Midbrain (tissue), 1 donor: ENCODE results near the gene SLC6A20.

Source experiments
- DNase-seq: peaks from one replicate; lab custom pipeline; 2025; lab: John Stamatoyannopoulos, UW

SLC6A20 gene

DNA sequence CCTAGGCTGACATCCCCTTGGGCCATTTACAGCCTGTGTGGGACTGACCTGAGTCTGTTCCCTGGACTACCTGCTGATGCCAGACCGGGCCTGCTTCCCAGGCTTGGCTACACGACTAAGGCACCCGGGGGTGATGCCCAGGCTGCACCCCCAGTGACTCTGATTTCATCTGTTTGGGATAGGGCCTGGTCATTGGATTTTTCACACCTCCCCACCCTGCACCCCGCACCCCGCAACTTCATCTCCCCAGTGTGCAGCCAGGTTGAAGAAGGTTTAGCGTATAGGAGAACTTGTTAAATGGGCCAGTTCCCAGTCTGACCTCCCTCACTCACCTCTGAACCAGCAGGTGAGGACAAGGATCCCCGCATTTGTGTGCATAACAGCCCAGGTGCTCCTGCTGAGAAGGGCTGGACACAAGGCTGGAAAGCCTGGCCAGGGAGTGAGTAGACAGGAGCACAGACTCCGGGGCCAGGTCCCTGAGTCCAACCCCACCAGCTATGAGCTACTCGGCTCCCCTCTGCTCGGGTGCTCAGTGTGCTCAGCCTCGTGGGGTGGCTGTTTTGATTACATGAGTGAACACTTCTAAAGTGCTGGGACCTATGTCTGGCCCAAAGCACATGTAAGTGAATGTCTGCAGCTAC is 18.5 kb downstream of the SLC6A20 start:
- DNase-seq: no peak

- DNase-seq: no peak
Measured at GRCh38 chr3:45777111-45777745, 19.1 kb downstream of the SLC6A20 start.

- DNase-seq: no peak
Measured at GRCh38 chr3:45776611-45777010, 19.7 kb downstream of the SLC6A20 start.

- no peak for DNase-seq
Measured at GRCh38 chr3:45776301-45776595, 20.1 kb downstream of the SLC6A20 start.

DNA sequence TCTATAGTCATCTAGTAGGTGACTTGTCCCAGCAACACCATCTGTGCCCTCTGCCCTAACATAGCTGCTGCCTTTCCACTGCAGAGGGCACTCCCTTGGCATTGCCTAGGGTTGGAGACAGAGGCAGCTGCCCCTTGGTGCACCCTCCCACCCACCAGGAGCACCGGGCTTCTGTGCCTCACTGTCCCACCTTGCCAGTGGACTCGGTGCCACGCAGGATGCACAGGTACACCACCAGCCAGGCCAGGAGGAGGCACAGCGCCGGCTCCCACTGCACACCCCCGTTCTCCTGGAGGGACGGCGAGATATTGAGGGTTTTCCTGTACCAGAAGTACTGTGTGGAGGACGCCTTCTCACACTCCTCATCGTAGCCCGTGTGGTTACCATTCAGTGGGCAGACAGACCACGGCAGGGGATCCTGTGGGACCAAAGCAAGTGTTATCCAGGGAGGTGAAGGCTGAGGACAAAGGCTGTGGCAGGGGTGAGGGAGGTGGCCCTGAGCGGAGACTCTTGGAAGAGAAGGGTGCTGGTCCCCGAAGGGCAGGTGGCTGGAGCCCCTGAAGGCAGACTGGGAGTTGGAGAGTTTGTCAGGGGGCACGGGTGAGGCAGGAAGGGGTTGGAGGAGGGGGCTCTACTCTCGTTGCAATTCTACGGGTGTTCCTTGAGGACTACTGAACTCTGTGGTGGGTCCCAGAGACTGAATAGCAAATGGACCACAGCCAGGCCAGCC is 20.6 kb downstream of the SLC6A20 start:
- no peak for DNase-seq

DNA sequence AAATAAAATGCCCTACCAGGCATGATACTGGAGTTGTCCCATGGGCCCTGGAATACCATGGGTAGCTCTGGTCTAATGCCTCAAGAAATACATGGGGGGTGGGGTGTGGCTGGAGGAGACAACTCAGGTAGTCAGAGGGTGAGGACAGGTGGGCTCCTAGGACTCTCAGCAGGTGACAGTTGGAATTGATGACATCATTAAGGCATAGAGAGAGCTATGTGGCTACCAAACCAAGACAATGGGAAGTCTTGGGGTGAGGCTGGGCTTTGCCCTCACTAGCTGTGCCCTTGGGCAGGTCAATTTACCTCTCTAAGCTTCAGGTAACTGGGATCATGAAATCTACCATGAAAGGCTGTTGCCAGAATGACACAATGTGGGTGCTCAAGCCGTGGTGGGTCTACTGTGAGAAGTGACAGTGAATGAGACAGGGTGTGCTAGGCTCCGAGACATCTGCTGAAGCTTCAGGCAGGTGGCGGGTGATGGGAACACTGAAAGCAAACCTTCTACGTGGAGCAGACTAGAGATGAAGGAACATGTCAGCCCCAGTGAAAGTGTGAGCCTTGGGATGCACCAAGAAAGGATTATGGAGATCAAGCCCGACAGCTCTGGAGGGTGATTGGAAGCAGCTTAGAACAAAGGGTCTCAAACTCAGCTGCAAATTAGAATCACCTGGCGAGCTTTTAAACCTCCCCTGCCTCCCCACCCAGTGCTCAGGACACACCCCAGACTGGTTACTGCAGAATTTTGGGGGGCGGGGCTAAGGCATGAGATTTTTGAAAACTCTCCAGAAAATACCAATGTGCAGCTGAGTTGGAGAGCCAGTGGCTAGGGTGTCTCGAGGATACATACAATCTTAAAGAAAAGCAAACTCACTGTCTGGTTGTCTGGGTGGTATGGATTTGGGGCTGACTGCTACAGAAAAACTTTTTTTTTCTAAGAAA is 21.5 kb downstream of the SLC6A20 start:
- DNase-seq: no peak

DNA sequence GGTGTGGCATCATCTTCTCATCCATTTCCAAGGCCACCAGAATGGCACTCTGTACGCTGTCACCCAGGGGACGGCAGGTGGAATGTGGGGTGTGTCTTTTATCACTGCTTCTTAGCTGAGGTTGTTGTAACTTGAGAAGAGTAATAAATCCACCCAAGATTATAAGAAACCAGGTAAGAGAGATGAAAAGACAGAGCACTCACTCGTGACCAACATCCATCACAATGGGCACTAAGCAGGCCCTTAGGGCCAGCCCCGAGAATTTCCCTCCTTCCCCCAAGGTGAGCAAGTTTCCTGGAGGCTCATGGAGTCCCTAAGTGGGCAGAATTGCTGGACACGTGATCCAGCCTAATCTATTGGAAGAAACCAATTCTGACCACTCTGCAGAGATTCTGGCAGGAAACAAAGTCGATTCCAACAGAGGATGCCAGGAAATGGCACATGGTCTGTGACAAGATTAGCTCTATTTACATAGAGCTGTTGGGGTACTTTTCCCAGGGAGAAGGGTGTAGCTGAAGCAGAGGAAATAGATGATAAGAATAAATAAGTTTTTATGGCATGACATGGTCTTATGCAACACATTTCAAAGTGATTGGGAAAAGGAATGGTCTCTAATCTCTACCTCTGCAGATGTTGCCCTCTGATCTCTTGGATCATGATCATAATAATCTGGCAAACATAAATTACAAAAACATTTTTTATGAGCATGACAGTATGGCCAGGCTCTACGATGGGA is 22.5 kb downstream of the SLC6A20 start:
- no peak for DNase-seq

- DNase-seq: no peak
Measured at GRCh38 chr3:45773072-45773471, 23.3 kb downstream of the SLC6A20 start.

DNA sequence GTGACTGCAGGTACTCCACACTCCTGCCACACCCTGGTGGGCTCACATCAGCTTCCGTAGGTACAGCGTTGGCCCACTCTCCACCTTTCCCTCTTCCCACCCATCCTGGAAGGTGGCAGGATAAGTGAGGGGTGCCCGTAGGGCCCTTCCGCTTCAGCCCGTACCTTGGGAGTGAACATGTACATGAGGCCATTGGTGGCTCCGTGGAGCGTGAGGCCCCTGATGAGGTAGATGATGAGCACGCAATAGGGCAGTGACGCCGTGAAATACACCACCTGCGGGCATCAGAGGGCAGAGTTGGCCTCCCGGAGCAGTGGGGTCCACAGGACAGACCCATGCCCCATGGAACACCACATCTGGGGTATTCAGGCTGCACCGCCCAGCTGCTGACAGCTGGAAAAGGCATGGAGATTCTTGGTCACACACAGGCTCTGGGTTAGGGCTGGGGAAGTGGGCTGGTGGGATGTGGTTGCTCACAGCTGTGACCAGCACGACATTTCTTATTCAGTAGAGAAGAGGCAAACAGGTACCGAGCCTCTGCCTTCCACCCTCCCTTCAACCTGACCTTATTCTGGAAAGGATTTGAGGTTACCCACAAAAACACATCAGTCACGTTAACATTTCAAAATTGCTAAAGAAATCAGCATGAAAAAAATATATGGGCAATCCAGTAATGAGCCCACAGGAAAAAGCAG is 23.8 kb downstream of the SLC6A20 start:
- no peak for DNase-seq

- no peak for DNase-seq
Measured at GRCh38 chr3:45771831-45772230, 24.5 kb downstream of the SLC6A20 start.

DNA sequence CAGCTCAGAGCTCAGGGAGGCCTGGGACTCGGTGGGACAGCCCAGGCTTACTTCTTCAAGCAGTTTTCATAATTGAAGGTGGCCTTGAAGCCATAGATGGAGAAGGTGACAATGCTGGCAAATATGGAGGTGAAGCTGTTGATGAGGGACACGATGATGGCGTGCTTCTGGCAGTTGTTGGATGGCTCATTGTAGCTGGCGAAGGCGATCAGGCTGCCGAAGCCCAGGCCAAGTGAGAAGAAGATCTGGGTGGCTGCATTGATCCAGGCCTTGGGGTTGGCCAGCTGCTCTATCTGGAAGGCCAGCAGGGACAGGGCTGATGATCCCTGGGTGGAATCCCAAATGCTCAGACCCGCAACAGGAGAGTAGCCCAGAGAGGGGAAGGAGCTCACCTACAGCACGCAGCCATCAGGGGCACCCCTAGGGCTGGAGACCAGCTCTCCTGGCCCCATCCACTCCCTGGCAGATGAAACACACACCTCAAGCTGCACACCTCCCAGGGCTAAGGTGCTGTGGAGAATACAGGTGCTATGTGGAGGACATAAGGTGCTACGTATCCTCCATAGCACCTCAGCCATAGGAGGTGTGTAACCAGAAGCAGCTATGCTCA is 25.1 kb downstream of the SLC6A20 start:
- DNase-seq: no peak

DNA sequence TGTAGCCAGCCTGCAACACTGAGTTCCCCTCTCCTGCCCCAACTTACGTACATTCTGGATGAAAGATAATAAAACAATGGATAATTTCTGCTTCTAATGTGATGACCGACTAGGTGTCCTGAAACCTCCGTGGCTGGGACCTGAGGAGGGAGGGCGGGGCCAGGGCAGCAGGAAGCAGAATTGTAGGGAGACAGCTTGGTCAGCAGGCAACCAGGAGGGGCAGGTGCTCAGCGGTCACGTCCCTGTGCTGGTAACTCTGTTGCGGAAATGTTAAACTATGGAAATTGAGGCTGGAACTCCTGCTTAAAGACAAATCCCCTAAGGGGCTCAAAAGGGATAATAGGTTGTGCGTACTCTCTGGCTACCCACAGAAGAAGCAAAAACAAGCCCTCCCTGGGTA is 30.4 kb downstream of the SLC6A20 start:
- DNase-seq: no peak

GRCh38 chr3:45765266-45765851 is 31.0 kb downstream of the SLC6A20 start:
- DNase-seq: no peak

DNA sequence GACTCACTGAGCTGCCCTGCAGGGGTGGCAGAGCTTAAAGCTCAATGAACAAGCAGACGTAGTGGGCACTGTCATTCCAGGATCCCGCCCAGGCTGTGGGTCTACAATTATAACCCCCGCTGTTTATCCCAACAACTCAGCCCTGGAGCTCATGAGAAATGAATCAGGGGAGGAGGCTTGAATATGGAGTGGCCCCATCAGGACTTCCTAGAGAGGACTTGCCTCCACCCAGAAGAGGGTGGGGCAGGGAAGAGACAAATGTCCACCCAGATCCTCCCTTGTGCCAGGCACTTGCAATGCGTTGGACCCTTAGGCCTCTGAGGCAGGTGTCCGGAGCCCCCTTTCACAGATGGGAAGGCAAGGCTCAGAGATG is 33.0 kb downstream of the SLC6A20 start:
- DNase-seq: no peak

DNA sequence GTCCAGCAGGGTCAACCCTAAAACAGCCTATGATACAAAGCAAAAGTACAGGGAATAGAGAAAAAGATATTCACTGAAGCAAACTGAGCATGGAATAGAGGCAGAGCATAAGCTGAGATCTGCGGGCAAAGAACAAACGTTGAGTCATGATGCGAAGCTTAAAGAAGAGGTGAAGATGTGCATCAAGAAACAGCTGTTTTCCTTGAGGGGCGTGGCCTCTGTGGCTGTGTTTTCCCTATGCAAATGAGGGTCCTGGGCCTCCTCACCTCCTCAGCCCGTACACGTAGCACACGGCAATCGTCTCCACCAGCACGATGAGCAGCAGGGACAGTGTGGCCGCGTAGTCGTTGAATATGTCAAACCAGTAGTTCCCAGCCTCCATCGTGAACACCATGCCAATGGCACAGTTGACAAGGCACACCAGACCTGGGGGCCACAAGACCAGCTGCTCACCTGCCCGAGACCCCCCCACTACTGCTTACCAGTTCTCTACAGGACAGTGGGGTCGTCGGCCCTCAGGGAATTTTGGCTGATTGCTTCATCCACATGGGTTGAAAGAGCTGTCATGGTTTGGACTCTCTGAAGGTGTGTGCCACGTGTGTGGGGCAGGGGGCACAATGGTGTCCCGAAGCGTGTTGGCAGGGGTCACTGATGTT is 33.6 kb downstream of the SLC6A20 start:
- no peak for DNase-seq

DNA sequence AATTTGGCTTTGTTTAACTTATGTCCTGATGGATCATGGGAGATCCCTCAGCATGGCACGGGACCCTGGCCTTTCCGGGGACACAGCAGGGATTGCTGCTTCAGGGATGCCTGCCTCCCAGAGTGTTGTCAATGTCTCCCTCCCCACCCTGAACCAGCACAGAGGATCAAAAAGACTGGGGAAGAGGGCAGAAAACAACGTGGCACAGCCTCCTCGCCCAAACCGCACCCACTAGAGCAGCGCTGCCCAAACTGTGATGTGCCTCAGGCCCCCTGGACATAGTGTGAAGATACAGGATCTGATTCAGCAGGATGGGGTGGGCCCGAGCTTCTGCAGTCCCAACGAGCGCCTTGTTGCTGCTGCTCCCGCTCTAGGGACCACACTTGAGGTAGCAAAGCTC is 34.5 kb downstream of the SLC6A20 start:
- DNase-seq: no peak

DNA sequence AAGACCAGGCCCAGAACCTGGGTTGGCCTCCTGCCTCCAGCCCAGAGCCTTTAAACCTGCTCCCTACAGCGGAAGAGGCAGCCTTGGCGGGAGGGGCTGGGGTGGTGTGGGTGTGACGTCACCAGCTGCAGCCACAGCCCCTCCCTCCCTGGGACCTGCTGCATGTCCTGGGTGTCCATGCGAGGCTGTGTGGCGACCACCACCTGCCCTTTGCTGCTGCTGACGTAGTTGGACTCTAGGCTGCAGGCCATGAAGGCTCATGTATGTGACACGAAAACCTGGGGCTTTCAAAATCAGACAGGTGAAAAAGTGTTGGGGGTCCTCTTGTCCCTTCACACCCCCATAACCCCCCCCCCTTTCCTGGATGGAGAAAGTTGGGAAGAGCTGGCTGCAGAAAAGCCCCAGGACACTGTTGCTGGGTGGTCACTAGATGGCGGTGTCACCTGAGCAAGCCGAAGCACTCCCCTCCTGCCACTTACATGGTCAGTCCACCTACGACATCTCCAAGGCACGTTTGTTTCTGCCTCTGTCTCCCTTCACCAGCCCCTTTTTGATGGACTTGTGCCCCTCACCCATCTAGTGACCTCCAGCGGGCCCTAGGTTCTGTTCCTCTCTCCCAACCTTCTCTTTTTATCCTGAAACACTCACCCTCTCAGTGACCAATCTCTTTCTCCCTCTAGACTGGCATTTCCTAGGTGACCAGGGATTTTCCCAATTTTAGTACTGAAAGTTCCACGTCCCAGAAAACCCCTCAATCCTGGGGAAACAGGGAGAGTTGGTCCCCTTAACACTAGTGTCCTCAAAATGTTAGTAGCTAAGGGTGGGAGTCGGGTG is 35.2 kb downstream of the SLC6A20 start:
- peak; percentile 12 for DNase-seq

- DNase-seq: no peak
Measured at GRCh38 chr3:45759851-45760250, 36.5 kb downstream of the SLC6A20 start.

DNA sequence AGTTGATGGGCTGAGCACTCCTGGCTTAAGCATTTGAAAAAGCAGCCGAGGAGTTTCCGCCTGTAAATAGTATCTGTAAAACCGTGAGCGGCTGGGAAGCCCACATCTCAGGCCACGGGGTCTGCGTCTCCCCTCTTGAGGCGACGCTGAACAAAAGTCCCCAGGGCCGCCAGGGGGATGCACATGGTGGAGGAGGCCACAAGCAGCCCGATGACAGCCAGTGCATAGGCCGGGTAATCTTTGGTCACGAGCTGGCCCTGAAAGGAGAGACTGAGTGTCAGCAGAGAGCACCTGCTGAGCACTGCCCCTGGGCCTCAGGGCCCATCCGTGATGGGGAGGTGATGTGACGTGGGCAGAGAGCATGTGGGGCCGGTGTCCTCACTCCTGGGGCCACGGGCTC is 37.5 kb downstream of the SLC6A20 start:
- no peak for DNase-seq
